Keratinocyte (primary cell): ENCODE data around the gene USP38.

Source experiments
- EZH2 ChIP-seq: IDR thresholded peaks from one replicate; pipeline ENCODE4 v1.6.1; 2012; ENCODE audit warnings: inconsistent platforms, mild to moderate bottlenecking, low read length, moderate library complexity
- TF ChIP-seq, protein P1 (sequence below), 3 experiments: IDR thresholded peaks in 1 of 3; conservative IDR thresholded peaks in 1 of 3; optimal IDR thresholded peaks in 1 of 3; 2 replicates in 2 of 3; 3 replicates in 1 of 3; pipeline versions ENCODE3 to v1.5.1; 2011; ENCODE audit warnings: low read length in 3 of 3, mild to moderate bottlenecking in 3 of 3, moderate library complexity in 2 of 3, control low read depth in 1 of 3, inconsistent platforms in 1 of 3; ENCODE audit not compliant: insufficient read depth in 2 of 3; ENCODE audit errors: extremely low read depth in 1 of 3

DNA sequence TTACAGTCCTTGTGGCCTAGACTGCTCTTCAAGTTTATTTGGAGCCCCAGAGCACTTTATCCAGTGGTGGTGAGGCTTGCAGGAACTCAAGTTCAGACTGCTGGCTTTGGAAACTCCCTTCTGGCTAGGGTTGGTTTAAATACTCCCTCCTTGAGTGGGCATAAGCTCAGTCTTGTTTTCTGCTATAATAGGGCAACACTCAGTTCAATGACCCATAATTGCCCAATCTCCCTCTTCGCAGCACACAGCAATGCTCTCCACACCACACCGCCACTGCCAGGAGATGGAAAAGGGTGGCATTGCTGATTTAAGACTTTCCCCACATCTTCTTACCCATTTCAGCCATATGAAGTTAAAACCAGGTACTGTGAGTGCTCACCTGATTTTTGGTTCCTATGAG, 27.9 kb upstream of the USP38 start:
- TF ChIP-seq, protein P1, sequence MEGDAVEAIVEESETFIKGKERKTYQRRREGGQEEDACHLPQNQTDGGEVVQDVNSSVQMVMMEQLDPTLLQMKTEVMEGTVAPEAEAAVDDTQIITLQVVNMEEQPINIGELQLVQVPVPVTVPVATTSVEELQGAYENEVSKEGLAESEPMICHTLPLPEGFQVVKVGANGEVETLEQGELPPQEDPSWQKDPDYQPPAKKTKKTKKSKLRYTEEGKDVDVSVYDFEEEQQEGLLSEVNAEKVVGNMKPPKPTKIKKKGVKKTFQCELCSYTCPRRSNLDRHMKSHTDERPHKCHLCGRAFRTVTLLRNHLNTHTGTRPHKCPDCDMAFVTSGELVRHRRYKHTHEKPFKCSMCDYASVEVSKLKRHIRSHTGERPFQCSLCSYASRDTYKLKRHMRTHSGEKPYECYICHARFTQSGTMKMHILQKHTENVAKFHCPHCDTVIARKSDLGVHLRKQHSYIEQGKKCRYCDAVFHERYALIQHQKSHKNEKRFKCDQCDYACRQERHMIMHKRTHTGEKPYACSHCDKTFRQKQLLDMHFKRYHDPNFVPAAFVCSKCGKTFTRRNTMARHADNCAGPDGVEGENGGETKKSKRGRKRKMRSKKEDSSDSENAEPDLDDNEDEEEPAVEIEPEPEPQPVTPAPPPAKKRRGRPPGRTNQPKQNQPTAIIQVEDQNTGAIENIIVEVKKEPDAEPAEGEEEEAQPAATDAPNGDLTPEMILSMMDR (optimal IDR thresholded peaks at IDR 0.05 in 1 of 3, IDR thresholded peaks at IDR 0.05 in 1 of 3, conservative IDR thresholded peaks at IDR 0.05 in 1 of 3; ENCODE audit: extremely low read depth in 1 of 3, insufficient read depth in 2 of 3, low read length in 3 of 3): no peak
- TF ChIP-seq EZH2: no peak
